Fibroblast of lung (primary cell): ENCODE data around the gene ALG5. TPM values are rescaled to one million over a fixed set of nuclear protein-coding genes. Genes with fewer than 3 reads are reported as not detected.

Experiments
- DNase-seq, 2 donors: peaks; one replicate each; pipeline versions ENCODE4 v3.0.0 to v3.0.0-alpha.2; 2010; ENCODE audit warnings: low read depth in 2 of 2
- H2AFZ ChIP-seq: 2 replicates; pipeline ENCODE4 v1.5.1; 2012; ENCODE audit warnings: low read length, control low read depth, inconsistent platforms
- H3K27ac ChIP-seq: 2 replicates; pipeline ENCODE4 v1.5.1; 2011; ENCODE audit warnings: low read length, control low read depth; ENCODE audit not compliant: insufficient read depth
- H3K27me3 ChIP-seq: 2 replicates; pipeline ENCODE4 v1.5.1; 2011; ENCODE audit warnings: mild to moderate bottlenecking, low read length; ENCODE audit not compliant: control insufficient read depth, insufficient read depth
- H3K36me3 ChIP-seq: 2 replicates; pipeline ENCODE4 v1.5.1; 2011; ENCODE audit warnings: low read length; ENCODE audit not compliant: control insufficient read depth, insufficient read depth
- H3K4me1 ChIP-seq: 2 replicates; pipeline ENCODE4 v1.5.1; 2011; ENCODE audit warnings: low read length; ENCODE audit not compliant: control insufficient read depth, insufficient read depth; ENCODE audit errors: extremely low read depth
- H3K4me2 ChIP-seq: 2 replicates; pipeline ENCODE4 v1.5.1; 2011; ENCODE audit warnings: low read length, control low read depth; ENCODE audit not compliant: insufficient read depth; ENCODE audit errors: extremely low read depth
- H3K4me3 ChIP-seq, 4 experiments: fragments of 200-600 bp in 1 of 4; sonication (generic) in 1 of 4; replicated peaks in 1 of 4; 2 replicates each; pipeline ENCODE4 v1.5.1; 2011 to 2016; ENCODE audit warnings: low read length in 4 of 4, low read depth in 3 of 4, mild to moderate bottlenecking in 3 of 4, control low read depth in 2 of 4, inconsistent platforms in 1 of 4, mixed read lengths in 1 of 4; ENCODE audit not compliant: insufficient read depth in 1 of 4; ENCODE audit errors: control extremely low read depth in 1 of 4
- H3K79me2 ChIP-seq: 2 replicates; pipeline ENCODE4 v1.5.1; 2012; ENCODE audit warnings: mild to moderate bottlenecking, low read length, inconsistent platforms; ENCODE audit not compliant: control insufficient read depth, insufficient read depth
- H3K9ac ChIP-seq: 2 replicates; pipeline ENCODE4 v1.5.1; 2011; ENCODE audit warnings: mild to moderate bottlenecking, low read length, control low read depth; ENCODE audit not compliant: insufficient read depth
- H3K9me3 ChIP-seq: 2 replicates; pipeline ENCODE4 v1.5.1; 2012; ENCODE audit warnings: low read depth, low read length; ENCODE audit not compliant: control insufficient read depth, insufficient read depth
- H4K20me1 ChIP-seq: 2 replicates; pipeline ENCODE4 v1.5.1; 2011; ENCODE audit warnings: low read length; ENCODE audit not compliant: control insufficient read depth, insufficient read depth; ENCODE audit errors: extremely low read depth
- CTCF ChIP-seq, 2 donors: IDR thresholded peaks in 1 of 2; conservative IDR thresholded peaks in 1 of 2; 1 replicate in 1 of 2; 2 replicates in 1 of 2; pipeline ENCODE4 v1.5.1; 2011 to 2012; ENCODE audit warnings: low read length in 2 of 2, control low read depth in 1 of 2, inconsistent platforms in 1 of 2, low read depth in 1 of 2, mild to moderate bottlenecking in 1 of 2
- EZH2 ChIP-seq: IDR thresholded peaks from 2 replicates; pipeline ENCODE4 v1.5.1; 2012; ENCODE audit warnings: low read length, control low read depth, mild to moderate bottlenecking; ENCODE audit errors: missing control alignments
- polyA plus RNA-seq, 2 donors: library from polyadenylated mRNA; depleted of rRNA in 1 of 2; stranded (reverse) in 1 of 2; unstranded in 1 of 2; fragments of >200 nt; gene quantifications; 2 replicates each; pipeline ENCODE4 v1.2.1, GENCODE V29; 2011 to 2012; ENCODE audit warnings: missing spikeins in 1 of 2
- total RNA-seq: library from RNA; depleted of rRNA; stranded (reverse); fragments of >200 nt; gene quantifications from 2 replicates; pipeline ENCODE4 v1.2.1, GENCODE V29; 2014

ALG5 gene
- total and polyA plus RNA-seq, 2 donors (not counting 1 experiment from before 2014, with no cell fraction given) = 34.8 to 49.6 TPM

DNA sequence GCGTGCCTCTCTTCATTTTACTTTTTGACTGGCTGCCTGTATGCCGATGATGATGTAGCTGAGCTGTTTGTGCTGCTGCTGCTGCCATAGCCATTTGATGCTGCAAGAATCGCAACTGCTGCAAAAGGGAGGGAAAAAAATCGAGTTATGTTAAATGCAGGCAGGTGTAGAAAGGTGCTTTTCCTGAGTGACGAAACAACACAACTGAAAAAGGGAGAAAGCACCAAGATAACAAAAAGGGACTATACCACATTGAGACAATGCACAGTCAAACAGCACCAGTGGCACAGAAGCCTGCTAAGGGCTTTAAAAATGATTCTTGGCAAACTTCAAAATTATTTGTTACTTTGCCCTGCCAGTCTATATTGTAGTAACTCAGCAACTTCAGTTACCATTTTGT is 10.6 kb upstream of the ALG5 start:
- Histone ChIP-seq H3K4me1 (peaks cover 4% of the 10 kb centered on the region), H2AFZ (no peak overlapping the region), H3K79me2 (no peaks in the 10 kb centered on the region), H3K4me3 (no peak overlapping the region), H3K4me2 (no peak overlapping the region), H3K27ac (no peak overlapping the region), H3K27me3 (no peaks in the 10 kb centered on the region), H4K20me1 (no peaks in the 10 kb centered on the region), H3K36me3 (peaks cover 10% of the 10 kb centered on the region), H3K9ac (no peak overlapping the region), H3K9me3 (no peaks in the 10 kb centered on the region)
- no peak for TF ChIP-seq CTCF (conservative IDR thresholded peaks at IDR 0.05 in 1 of 2, IDR thresholded peaks at IDR 0.05 in 1 of 2; ENCODE audit: low read depth in 1 of 2, low read length in 2 of 2)
- TF ChIP-seq EZH2 = no peak
- no peak for DNase-seq

DNA sequence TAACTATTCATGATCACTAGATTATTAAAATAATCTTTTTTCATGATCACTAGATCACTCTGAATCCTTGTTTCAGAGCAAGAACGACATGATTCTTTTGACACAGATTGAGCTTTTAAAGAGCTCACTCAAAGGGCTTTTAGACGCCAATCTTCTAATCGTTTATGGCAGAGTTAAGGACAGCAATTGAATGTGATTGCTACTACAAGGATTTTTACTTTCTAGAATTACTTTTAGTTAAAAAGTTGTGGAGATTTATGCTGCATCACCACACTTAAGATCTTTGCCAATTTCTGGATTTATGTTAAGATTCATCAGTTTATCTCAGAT is 2.7 kb upstream of the ALG5 start:
- H3K36me3 ChIP-seq = peaks cover 2% of the 10 kb centered on the region
- H4K20me1 ChIP-seq = no peaks in the 10 kb centered on the region
- H3K4me1 ChIP-seq = no peaks in the 10 kb centered on the region
- no peak for DNase-seq
- no peaks in the 10 kb centered on the region for H3K27me3 ChIP-seq
- H3K4me2 ChIP-seq = peak overlapping the region; percentile 91
- H2AFZ ChIP-seq = no peak overlapping the region
- H3K4me3 ChIP-seq = peak overlapping the region; percentile 67 to 92 (median 78)
- H3K9ac ChIP-seq = peak overlapping the region; percentile 1
- H3K27ac ChIP-seq = peak overlapping the region; percentile 13
- TF ChIP-seq CTCF (conservative IDR thresholded peaks at IDR 0.05 in 1 of 2, IDR thresholded peaks at IDR 0.05 in 1 of 2; ENCODE audit: low read depth in 1 of 2, low read length in 2 of 2) (no peak), EZH2 (no peak)
- peaks cover 32% of the 10 kb centered on the region for H3K79me2 ChIP-seq
- H3K9me3 ChIP-seq = no peaks in the 10 kb centered on the region

DNA sequence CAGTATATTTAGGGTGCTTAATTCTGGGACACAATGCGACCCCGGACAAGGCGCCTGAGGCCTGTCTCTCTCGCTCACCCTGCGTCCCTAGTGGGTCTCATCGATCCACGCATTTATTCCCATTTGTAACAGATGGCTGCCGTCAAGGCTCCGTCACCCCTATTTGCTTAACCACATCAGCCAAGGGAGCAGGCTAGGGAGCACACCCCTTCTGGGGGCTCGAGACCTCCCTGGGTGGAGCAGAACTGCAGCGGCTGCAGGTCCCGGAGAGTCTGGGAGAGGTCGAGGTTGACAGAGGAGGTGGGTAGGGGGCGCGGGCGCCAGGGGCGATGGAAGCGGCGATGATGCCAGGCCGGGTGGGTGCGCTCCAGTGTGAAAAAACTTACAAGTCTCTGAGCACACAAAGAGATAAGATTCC is 507 bp downstream of the ALG5 start:
- H3K27me3 ChIP-seq = no peaks in the 10 kb centered on the region
- H3K4me1 ChIP-seq = no peaks in the 10 kb centered on the region
- no peak for TF ChIP-seq EZH2
- TF ChIP-seq CTCF (conservative IDR thresholded peaks at IDR 0.05 in 1 of 2, IDR thresholded peaks at IDR 0.05 in 1 of 2; ENCODE audit: low read depth in 1 of 2, low read length in 2 of 2) = no peak
- peak overlapping the region; percentile 67 to 95 (median 86) for H3K4me3 ChIP-seq
- H3K27ac ChIP-seq = peak overlapping the region; percentile 84
- no peaks in the 10 kb centered on the region for H4K20me1 ChIP-seq
- peak overlapping the region; percentile 99 for H3K4me2 ChIP-seq
- H3K9ac ChIP-seq = peak overlapping the region; percentile 90
- peak in 1 of 2 donors; percentile 7 for DNase-seq
- H2AFZ ChIP-seq = peak overlapping the region; percentile 18
- H3K9me3 ChIP-seq = no peaks in the 10 kb centered on the region
- peaks cover 3% of the 10 kb centered on the region for H3K36me3 ChIP-seq
- peaks cover 53% of the 10 kb centered on the region for H3K79me2 ChIP-seq
